ENCODE data around the gene C14orf119. TPM values are rescaled to one million over a fixed set of nuclear protein-coding genes. Genes with fewer than 3 reads are reported as not detected.

Gene C14orf119
- total and polyA plus RNA-seq, 10 donors = 28.0 to 47.0 (median 39.0) TPM

GRCh38 chr14:23049011-23049410 is 46.3 kb upstream of the C14orf119 start:
- TF ChIP-seq CTCF (IDR thresholded peaks at IDR 0.05 in 8 of 11, conservative IDR thresholded peaks at IDR 0.05 in 3 of 11) (no peak), POLR2A (IDR thresholded peaks at IDR 0.05) (no peak), POLR2AphosphoS5 (IDR thresholded peaks at IDR 0.05) (no peak)
- WGBS, 5 donors = 95 to 99% (median 96%) methylated on average over 6 to 9 of the region's 9 CpGs
- Histone ChIP-seq H3K27me3 (replicated peaks in 1 of 7) (peaks cover 0 to 5% (median 0%) of the 10 kb centered on the region in 7 donors), H3K9me3 (no peaks in the 10 kb centered on the region), H3K27ac (no peak overlapping the region), H3K4me3 (no peak overlapping the region), H3K4me1 (peaks cover 0 to 29% (median 7%) of the 10 kb centered on the region in 6 donors), H3K36me3 (no peaks in the 10 kb centered on the region)
- intact Hi-C loops (cut with DNase I; ENCODE audit: low total_unique reads) = no loop called here
- DNase-seq = no peak

- WGBS, 5 donors = 77 to 87% (median 81%) methylated on average over 5 of the region's 5 CpGs
- intact Hi-C loops (cut with DNase I; ENCODE audit: low total_unique reads) = no loop called here
- Histone ChIP-seq H3K4me3 (no peak overlapping the region), H3K9me3 (no peaks in the 10 kb centered on the region), H3K27ac (no peak overlapping the region), H3K4me1 (peaks cover 2 to 22% (median 7%) of the 10 kb centered on the region in 6 donors), H3K27me3 (replicated peaks in 1 of 7) (peaks cover 0 to 5% (median 0%) of the 10 kb centered on the region in 7 donors), H3K36me3 (no peaks in the 10 kb centered on the region)
- no peak for DNase-seq
- TF ChIP-seq POLR2AphosphoS5 (IDR thresholded peaks at IDR 0.05) = no peak
- TF ChIP-seq POLR2A (IDR thresholded peaks at IDR 0.05) = no peak
- TF ChIP-seq CTCF (IDR thresholded peaks at IDR 0.05 in 8 of 11, conservative IDR thresholded peaks at IDR 0.05 in 3 of 11) = no peak
These were observed 43.9 kb upstream of the C14orf119 start for GRCh38 chr14:23051141-23052057.

DNA sequence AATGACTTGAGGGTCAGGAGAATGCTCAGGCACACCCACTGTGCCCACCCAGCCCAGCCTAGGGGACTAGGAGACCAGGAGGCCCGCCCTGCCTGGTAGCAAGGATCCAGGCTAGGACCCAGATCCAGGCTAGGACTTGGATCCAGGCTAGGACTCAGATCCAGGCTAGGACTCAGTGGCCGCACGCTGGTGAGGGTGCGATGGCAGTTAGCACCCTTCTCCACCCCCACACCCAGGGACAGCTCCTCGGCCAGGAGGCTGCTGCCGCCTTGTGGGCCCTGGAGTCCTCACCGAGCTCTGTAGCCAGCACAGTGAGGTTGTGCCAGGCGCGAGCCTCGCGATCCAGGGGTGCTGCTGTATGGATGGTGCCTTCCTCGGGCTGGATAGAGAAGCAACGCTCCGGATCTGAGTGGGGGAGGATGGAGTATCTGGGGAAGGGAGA is 43.1 kb upstream of the C14orf119 start:
- H3K4me3 ChIP-seq = no peak overlapping the region
- H3K9me3 ChIP-seq = no peaks in the 10 kb centered on the region
- peaks cover 0 to 10% (median 0%) of the 10 kb centered on the region in 7 donors for H3K27me3 ChIP-seq (replicated peaks in 1 of 7)
- DNase-seq = no peak
- H3K27ac ChIP-seq = no peak overlapping the region
- peaks cover 10 to 22% (median 13%) of the 10 kb centered on the region in 6 donors for H3K4me1 ChIP-seq
- 76 to 90% (median 83%) methylated on average over 10 to 14 of the region's 14 CpGs for WGBS, 5 donors
- TF ChIP-seq POLR2A (IDR thresholded peaks at IDR 0.05) (no peak), CTCF (IDR thresholded peaks at IDR 0.05 in 8 of 11, conservative IDR thresholded peaks at IDR 0.05 in 3 of 11) (no peak), POLR2AphosphoS5 (IDR thresholded peaks at IDR 0.05) (no peak)
- H3K36me3 ChIP-seq = no peaks in the 10 kb centered on the region
- intact Hi-C loops (cut with DNase I; ENCODE audit: low total_unique reads) = no loop called here

DNA sequence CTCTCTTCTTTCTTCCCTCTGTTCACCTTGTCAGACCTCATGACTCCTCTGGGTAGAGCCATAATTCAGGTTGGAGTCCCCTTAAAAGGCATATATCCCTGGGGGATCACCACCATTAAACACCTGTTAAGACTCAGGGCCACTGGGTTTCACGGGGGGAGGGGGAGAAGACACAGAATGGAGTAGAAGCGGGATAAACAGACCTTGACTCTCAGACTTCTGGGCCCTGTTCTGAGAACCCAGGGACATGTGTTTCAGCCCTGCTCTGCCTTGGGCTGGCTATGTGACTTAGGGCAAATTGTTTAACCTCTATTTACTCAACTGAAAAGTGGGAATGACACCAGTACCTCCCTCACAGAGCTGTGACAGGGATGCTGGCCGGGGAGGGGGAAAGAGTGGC is 42.6 kb upstream of the C14orf119 start:
- Histone ChIP-seq H3K27me3 (replicated peaks in 1 of 7) (peaks cover 0 to 11% (median 0%) of the 10 kb centered on the region in 7 donors), H3K27ac (no peak overlapping the region), H3K4me3 (no peak overlapping the region), H3K4me1 (peaks cover 12 to 20% (median 14%) of the 10 kb centered on the region in 6 donors), H3K36me3 (no peaks in the 10 kb centered on the region), H3K9me3 (no peaks in the 10 kb centered on the region)
- intact Hi-C loops (cut with DNase I; ENCODE audit: low total_unique reads) = no loop called here
- whole genome bisulfite sequencing, 5 donors = 72 to 90% (median 86%) methylated on average over 3 of the region's 3 CpGs
- TF ChIP-seq CTCF (IDR thresholded peaks at IDR 0.05 in 8 of 11, conservative IDR thresholded peaks at IDR 0.05 in 3 of 11) (no peak), POLR2AphosphoS5 (IDR thresholded peaks at IDR 0.05) (no peak), POLR2A (IDR thresholded peaks at IDR 0.05) (no peak)
- DNase-seq = no peak
